WI38 (cell line): Measurements from ENCODE around the gene UFD1.

Experiments used
- H3K4me3 ChIP-seq: 2 replicates; pipeline ENCODE4 v1.5.1; 2011; ENCODE audit warnings: low read depth, mild to moderate bottlenecking, control low read depth, low read length
- CTCF ChIP-seq: IDR thresholded peaks from 2 replicates; pipeline ENCODE4 v1.5.1; 2012; ENCODE audit warnings: low read depth, mild to moderate bottlenecking, control low read depth, low read length

UFD1 gene

GRCh38 chr22:19453718-19454117, 25.3 kb downstream of the UFD1 start:
- no peak overlapping the region for H3K4me3 ChIP-seq
- TF ChIP-seq CTCF = no peak

- no peak overlapping the region for H3K4me3 ChIP-seq
Observed at GRCh38 chr22:19451570-19451969, 27.4 kb downstream of the UFD1 start.

GRCh38 chr22:19450363-19451175, 28.4 kb downstream of the UFD1 start:
- no peak for TF ChIP-seq CTCF
- no peak overlapping the region for H3K4me3 ChIP-seq

More at GRCh38 chr22:19451570-19451969, 27.4 kb downstream of the UFD1 start:
- no peak for TF ChIP-seq CTCF

- no peak overlapping the region for H3K4me3 ChIP-seq
Observed at GRCh38 chr22:19449422-19449767, 29.6 kb downstream of the UFD1 start.

GRCh38 chr22:19448739-19449421, 30.1 kb downstream of the UFD1 start:
- no peak overlapping the region for H3K4me3 ChIP-seq
- TF ChIP-seq CTCF = no peak

More at GRCh38 chr22:19449422-19449767, 29.6 kb downstream of the UFD1 start:
- TF ChIP-seq CTCF = no peak

- TF ChIP-seq CTCF = no peak
- H3K4me3 ChIP-seq = peak overlapping the region; percentile 78
Observed at GRCh38 chr22:19448076-19448607, 30.9 kb downstream of the UFD1 start.
